ENCODE measurements around the gene TBC1D22A. TPM values are rescaled to one million over a fixed set of nuclear protein-coding genes. Genes with fewer than 3 reads are reported as not detected.

The TBC1D22A gene
- total and polyA plus RNA-seq, 2 donors: 11.8 to 25.7 TPM

DNA sequence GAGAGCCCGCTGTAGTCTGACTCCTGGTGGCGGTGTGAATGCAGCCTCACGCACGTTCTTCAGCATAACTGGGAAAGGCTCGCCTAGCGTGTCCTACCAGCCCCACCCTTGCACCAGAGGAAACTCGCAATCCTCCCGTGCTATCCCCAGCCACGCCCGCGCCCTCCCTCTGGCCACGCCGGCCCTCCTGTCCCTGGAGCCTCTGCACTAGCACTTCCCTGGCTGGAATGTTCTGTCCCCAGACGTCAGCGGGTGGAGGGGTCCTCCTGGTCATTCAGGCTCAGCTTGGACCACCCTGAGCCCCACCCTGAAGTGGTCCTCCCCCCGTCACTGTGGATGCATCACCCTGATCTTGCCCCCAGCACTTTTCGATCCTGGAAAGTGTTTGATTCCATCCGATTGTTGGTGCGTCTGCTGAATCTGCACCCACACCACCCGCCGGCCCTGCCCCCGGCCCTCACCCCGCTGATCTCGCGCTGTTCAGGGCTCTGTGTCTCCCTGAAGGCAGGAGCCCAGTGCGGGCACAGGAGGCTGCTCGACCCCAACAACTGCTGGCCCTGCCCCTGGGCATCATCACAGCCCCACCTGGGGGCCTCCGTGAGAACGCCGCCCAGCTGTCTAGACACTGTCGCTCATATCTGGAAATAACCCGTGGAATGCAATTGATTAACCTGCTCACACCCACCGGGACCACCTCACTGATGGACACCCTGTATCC, 437.0 kb downstream of the TBC1D22A start:
- 92% methylated on average over 33 of the region's 33 CpGs for WGBS
- DNase-seq (ENCODE audit: low read depth in 6 of 9, low spot score in 9 of 9): no peak
- Histone ChIP-seq H3K4me3 (ENCODE audit: low read length in 2 of 2) (no peak overlapping the region), H3K4me1 (ENCODE audit: control insufficient read depth in 2 of 2, insufficient read depth in 2 of 2, low read length in 2 of 2) (peaks cover 0 to 2% of the 10 kb centered on the region in 2 donors), H3K27me3 (ENCODE audit: control insufficient read depth in 2 of 2, insufficient read depth in 1 of 2, low read length in 1 of 2) (no peaks in the 10 kb centered on the region), H3K27ac (ENCODE audit: low read depth in 1 of 2, low read length in 1 of 2) (no peak overlapping the region), H3K9me3 (ENCODE audit: control insufficient read depth in 2 of 2, insufficient read depth in 1 of 2, low read length in 1 of 2) (no peaks in the 10 kb centered on the region), H3K36me3 (ENCODE audit: control insufficient read depth in 2 of 2, insufficient read depth in 2 of 2, low read length in 1 of 2) (no peaks in the 10 kb centered on the region)

GRCh38 chr22:47199979-47200272, 437.5 kb downstream of the TBC1D22A start:
- Histone ChIP-seq H3K27me3 (ENCODE audit: control insufficient read depth in 2 of 2, insufficient read depth in 1 of 2, low read length in 1 of 2) (no peaks in the 10 kb centered on the region), H3K36me3 (ENCODE audit: control insufficient read depth in 2 of 2, insufficient read depth in 2 of 2, low read length in 1 of 2) (no peaks in the 10 kb centered on the region), H3K4me1 (ENCODE audit: control insufficient read depth in 2 of 2, insufficient read depth in 2 of 2, low read length in 2 of 2) (peaks cover 0 to 2% of the 10 kb centered on the region in 2 donors), H3K9me3 (ENCODE audit: control insufficient read depth in 2 of 2, insufficient read depth in 1 of 2, low read length in 1 of 2) (no peaks in the 10 kb centered on the region), H3K4me3 (ENCODE audit: low read length in 2 of 2) (no peak overlapping the region), H3K27ac (ENCODE audit: low read depth in 1 of 2, low read length in 1 of 2) (no peak overlapping the region)
- no peak for DNase-seq (ENCODE audit: low read depth in 6 of 9, low spot score in 9 of 9)
- WGBS: 85% methylated on average over 10 of the region's 10 CpGs

DNA sequence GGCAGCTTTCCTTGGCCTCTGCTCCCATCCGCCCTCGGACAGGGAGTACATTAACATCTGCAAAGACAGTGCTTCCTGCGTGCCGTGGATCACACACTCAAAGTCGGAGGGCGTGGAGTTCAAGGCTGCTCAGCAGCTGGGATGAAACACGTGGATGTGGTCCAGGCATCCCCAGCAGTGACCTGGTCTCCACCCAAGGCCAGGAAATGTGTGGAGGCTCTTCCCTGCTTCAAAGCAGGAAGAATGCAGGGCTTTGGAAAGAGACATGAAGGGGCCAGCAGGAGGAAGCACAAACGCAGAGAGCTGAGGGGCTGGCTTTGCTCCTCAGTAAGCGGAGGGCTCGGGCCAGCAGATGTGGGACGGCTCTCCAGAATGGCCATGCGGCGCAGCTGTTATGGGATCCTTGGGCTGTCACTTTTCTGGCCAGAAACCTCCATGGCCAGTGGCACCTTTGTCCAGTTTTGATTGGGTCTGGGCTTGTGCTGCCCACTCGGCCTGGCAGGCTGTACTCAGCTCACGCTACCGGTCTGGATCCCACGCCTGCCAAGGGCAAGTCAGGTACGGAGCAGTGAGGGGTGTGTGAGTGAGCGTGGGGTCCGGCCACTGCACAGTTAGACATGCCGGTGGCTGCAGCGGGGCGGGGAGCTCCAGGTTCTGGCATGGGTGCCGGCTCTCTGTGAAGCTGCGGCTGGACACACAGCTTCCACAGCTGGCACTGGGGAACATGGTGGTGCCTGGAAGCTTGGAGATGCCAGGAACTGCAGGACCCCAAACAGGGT, 438.0 kb downstream of the TBC1D22A start:
- Histone ChIP-seq H3K27ac (ENCODE audit: low read depth in 1 of 2, low read length in 1 of 2) (no peak overlapping the region), H3K4me1 (ENCODE audit: control insufficient read depth in 2 of 2, insufficient read depth in 2 of 2, low read length in 2 of 2) (peaks cover 0 to 2% of the 10 kb centered on the region in 2 donors), H3K4me3 (ENCODE audit: low read length in 2 of 2) (no peak overlapping the region), H3K36me3 (ENCODE audit: control insufficient read depth in 2 of 2, insufficient read depth in 2 of 2, low read length in 1 of 2) (no peaks in the 10 kb centered on the region), H3K27me3 (ENCODE audit: control insufficient read depth in 2 of 2, insufficient read depth in 1 of 2, low read length in 1 of 2) (no peaks in the 10 kb centered on the region), H3K9me3 (ENCODE audit: control insufficient read depth in 2 of 2, insufficient read depth in 1 of 2, low read length in 1 of 2) (no peaks in the 10 kb centered on the region)
- 85% methylated on average over 25 of the region's 25 CpGs for WGBS
- no peak for DNase-seq (ENCODE audit: low read depth in 6 of 9, low spot score in 9 of 9)

DNA sequence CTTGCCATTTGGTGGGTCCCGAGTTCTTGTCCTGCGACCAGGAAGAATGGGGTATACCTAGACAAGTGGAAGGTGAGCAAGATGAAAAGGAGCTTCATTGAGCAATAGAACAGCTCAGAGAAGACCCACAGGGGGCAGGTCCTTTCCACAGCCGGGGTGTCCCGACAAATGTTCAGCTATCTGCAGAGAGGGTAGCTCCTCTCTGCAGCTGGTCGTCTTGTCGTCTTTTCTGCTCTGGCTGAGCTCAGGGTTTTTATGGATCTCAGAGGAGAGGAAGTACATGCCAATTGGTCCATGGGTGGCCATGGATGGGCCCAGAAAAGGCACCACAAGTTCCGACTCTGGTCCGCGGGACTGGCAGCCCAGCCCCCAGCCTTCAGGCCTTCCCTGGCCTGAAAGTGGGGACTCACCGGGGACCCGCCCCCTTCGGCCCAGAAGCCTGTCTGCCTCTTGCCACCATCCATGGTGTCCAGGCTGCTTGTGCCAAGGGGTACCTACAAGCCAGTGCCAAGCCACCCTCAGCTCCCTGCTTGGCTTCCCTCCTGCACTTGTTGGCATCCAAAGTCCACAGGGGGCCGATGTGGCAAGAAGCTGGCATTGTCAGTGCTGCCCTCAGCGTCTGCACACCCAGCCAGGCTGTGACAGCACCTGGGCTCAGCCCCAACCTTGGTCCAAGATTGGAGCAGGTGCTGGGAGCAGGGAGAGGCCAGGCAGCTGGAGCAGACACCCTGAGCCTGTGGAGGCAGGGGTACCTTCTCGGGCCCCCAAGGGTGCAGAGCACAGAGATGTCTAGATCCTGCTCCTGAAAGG, 438.9 kb downstream of the TBC1D22A start:
- WGBS: 95% methylated on average over 15 of the region's 15 CpGs
- H3K9me3 ChIP-seq (ENCODE audit: control insufficient read depth in 2 of 2, insufficient read depth in 1 of 2, low read length in 1 of 2): no peaks in the 10 kb centered on the region
- DNase-seq (ENCODE audit: low read depth in 6 of 9, low spot score in 9 of 9): no peak
- no peaks in the 10 kb centered on the region for H3K27me3 ChIP-seq (ENCODE audit: control insufficient read depth in 2 of 2, insufficient read depth in 1 of 2, low read length in 1 of 2)
- H3K36me3 ChIP-seq (ENCODE audit: control insufficient read depth in 2 of 2, insufficient read depth in 2 of 2, low read length in 1 of 2): no peaks in the 10 kb centered on the region
- H3K27ac ChIP-seq (ENCODE audit: low read depth in 1 of 2, low read length in 1 of 2): no peak overlapping the region
- H3K4me1 ChIP-seq (ENCODE audit: control insufficient read depth in 2 of 2, insufficient read depth in 2 of 2, low read length in 2 of 2): peaks cover 0 to 2% of the 10 kb centered on the region in 2 donors
- H3K4me3 ChIP-seq (ENCODE audit: low read length in 2 of 2): no peak overlapping the region

DNA sequence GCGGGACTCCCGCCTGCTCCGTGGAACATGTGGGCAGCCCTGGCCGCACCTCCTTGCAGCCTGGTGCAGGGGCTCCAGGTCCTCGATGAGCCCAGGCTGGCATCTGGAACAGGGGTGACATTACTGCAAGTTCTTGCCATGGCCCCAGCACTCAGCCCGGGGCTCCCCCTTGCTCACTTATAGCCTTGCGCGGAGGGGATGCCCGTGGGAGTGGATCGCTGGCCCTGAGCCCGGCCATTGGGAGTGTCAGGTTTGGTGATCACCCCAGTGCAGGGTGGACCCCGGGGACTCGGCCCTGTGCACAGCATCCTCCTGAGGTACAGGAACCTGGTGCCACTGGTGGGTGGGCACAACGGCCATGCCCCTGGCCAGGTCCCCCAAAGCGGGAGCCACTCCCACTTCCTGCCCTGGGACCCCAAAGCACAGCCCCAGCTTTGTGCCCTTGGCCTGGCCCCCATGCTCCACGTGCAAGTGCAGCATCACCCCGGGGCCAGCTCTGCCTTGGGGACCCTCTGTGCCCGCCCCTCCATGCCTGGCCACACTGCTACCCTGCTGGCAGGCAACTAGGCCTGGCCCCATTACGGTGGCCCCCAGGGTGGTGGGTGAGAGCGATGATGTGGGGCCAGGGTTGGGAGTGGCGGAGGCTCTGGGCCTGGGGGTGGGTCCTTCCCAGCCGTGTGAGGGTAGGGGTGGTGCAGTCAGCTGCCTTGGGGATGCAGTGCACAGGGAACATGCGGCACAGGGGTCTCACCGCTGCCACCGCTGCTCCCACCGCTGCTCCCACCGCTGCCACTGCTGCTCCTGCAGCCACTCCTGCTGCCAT, 439.8 kb downstream of the TBC1D22A start:
- Histone ChIP-seq H3K27me3 (ENCODE audit: control insufficient read depth in 2 of 2, insufficient read depth in 1 of 2, low read length in 1 of 2) (no peaks in the 10 kb centered on the region), H3K27ac (ENCODE audit: low read depth in 1 of 2, low read length in 1 of 2) (no peak overlapping the region), H3K9me3 (ENCODE audit: control insufficient read depth in 2 of 2, insufficient read depth in 1 of 2, low read length in 1 of 2) (no peaks in the 10 kb centered on the region), H3K4me1 (ENCODE audit: control insufficient read depth in 2 of 2, insufficient read depth in 2 of 2, low read length in 2 of 2) (peaks cover 0 to under 1% of the 10 kb centered on the region in 2 donors), H3K36me3 (ENCODE audit: control insufficient read depth in 2 of 2, insufficient read depth in 2 of 2, low read length in 1 of 2) (no peaks in the 10 kb centered on the region), H3K4me3 (ENCODE audit: low read length in 2 of 2) (no peak overlapping the region)
- WGBS: 95% methylated on average over 27 of the region's 27 CpGs
- no peak for DNase-seq (ENCODE audit: low read depth in 6 of 9, low spot score in 9 of 9)

- H3K27me3 ChIP-seq (ENCODE audit: control insufficient read depth in 2 of 2, insufficient read depth in 1 of 2, low read length in 1 of 2): no peaks in the 10 kb centered on the region
- H3K9me3 ChIP-seq (ENCODE audit: control insufficient read depth in 2 of 2, insufficient read depth in 1 of 2, low read length in 1 of 2): no peaks in the 10 kb centered on the region
- WGBS: 95% methylated on average over 16 of the region's 16 CpGs
- H3K4me3 ChIP-seq (ENCODE audit: low read length in 2 of 2): no peak overlapping the region
- H3K4me1 ChIP-seq (ENCODE audit: control insufficient read depth in 2 of 2, insufficient read depth in 2 of 2, low read length in 2 of 2): no peaks in the 10 kb centered on the region
- H3K36me3 ChIP-seq (ENCODE audit: control insufficient read depth in 2 of 2, insufficient read depth in 2 of 2, low read length in 1 of 2): no peaks in the 10 kb centered on the region
- DNase-seq (ENCODE audit: low read depth in 6 of 9, low spot score in 9 of 9): no peak
- no peak overlapping the region for H3K27ac ChIP-seq (ENCODE audit: low read depth in 1 of 2, low read length in 1 of 2)
These were observed 440.5 kb downstream of the TBC1D22A start for GRCh38 chr22:47202819-47203553.

GRCh38 chr22:47203554-47203991, 441.1 kb downstream of the TBC1D22A start:
- H3K9me3 ChIP-seq (ENCODE audit: control insufficient read depth in 2 of 2, insufficient read depth in 1 of 2, low read length in 1 of 2): no peaks in the 10 kb centered on the region
- WGBS: 91% methylated on average over 10 of the region's 10 CpGs
- H3K27me3 ChIP-seq (ENCODE audit: control insufficient read depth in 2 of 2, insufficient read depth in 1 of 2, low read length in 1 of 2): no peaks in the 10 kb centered on the region
- H3K4me3 ChIP-seq (ENCODE audit: low read length in 2 of 2): no peak overlapping the region
- H3K27ac ChIP-seq (ENCODE audit: low read depth in 1 of 2, low read length in 1 of 2): no peak overlapping the region
- H3K4me1 ChIP-seq (ENCODE audit: control insufficient read depth in 2 of 2, insufficient read depth in 2 of 2, low read length in 2 of 2): no peaks in the 10 kb centered on the region
- H3K36me3 ChIP-seq (ENCODE audit: control insufficient read depth in 2 of 2, insufficient read depth in 2 of 2, low read length in 1 of 2): no peaks in the 10 kb centered on the region
- DNase-seq (ENCODE audit: low read depth in 6 of 9, low spot score in 9 of 9): no peak
